ENCODE data around the gene TALDO1.
A peak's percentile ranks its signal among the peaks of the same experiment; 100 is the strongest.

Gene TALDO1

DNA sequence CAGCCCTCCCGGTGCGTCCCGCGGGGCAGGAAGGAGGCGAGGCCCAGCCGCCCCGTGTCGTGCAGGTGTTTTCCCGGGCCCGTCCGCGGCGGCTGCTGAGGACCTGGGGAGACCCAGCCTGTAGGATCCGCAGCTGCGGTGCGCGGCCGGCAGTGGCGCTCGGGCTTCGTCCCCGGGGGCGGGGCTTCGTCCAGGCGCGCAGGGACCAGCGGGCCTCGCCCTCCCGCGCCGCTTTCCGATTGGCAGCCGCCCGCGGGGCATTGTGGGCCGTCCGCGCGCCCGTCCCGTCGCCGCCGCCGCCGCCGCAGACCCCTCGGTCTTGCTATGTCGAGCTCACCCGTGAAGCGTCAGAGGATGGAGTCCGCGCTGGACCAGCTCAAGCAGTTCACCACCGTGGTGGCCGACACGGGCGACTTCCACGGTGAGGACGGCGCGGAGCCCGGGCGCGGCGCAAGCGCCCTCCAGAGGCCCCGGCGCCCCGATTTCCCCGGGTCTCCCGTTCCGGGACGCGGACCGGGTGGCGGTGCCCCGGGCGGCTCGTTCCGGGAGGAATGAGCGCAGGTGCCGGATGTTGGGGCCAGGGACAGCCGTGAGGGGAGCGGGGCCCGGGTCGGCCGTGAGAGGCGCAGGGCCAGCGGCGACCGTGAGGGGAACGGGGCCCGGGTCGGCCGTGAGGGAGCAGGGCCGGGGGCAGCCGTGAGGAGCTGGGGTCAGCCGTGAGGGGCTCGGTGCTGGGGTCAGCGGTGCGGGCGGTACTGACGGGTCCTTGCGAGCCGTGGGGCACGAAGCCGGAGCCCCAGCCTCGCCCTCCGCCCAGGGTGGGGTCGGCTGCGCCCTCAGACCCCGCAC is at the start of gene TALDO1:
TALDO1 (plus strand) TSS at position 307 of the 849 bp plus-strand sequence; CDS start at position 325, 18 bp downstream.
- DNase-seq (ENCODE audit: low read depth), result peak; percentile 78

DNA sequence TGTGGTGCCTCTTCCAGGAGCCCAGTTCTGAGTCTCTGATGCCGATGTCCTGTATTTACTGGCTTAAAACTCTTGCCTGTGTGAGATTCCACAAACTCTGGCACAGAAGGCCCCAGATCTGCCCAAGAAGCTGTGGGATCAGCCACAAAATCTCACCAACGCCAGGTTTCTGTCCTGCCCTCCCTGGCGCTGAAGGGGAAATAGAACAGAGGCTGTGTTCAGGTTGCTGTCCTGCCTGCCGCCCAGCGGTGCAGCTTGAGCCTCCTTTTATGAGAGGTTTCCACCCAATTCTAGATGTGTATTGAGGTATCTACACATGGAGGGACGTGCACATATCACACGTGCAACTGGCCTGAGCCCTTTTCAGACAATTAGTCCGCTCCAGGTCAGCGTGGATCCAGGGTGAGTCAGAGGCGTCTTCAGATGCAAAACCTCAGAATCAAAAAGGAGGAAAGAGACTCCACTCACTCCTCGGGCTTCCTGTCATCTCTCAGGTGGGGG is 49.4 kb upstream of the TALDO1 start:
- DNase-seq (ENCODE audit: low read depth), result no peak

DNA sequence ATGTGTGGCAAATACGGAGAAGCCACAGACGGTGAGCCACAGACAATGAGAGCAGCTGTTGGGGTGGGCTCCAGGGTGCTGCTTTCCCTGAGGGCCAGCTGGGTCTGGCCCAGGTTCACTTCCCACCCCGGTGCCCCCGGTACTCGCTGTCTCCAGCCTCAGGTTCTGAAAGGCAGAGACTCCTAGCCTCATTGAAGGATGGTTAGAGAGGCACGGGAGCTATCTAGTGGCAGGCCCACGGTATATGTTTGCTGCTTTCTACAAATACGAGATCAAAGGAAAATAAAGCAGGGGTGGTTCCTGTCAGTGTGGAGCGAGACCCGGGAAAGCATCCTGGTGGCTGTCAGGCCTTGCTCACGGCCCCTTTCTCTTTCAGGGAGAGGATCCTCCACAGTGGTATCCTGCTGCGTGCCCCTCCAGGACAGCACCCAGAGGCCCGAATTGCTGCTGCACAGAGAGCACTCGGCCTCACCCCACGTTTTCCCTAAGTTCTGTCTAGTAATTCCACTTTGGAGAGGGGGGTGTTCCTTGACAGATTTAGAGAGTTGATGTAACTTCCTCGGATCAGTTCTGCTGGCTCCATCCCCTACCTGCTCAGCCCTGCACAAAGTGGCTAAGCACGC is 48.7 kb upstream of the TALDO1 start:
- no peak for DNase-seq (ENCODE audit: low read depth)

DNA sequence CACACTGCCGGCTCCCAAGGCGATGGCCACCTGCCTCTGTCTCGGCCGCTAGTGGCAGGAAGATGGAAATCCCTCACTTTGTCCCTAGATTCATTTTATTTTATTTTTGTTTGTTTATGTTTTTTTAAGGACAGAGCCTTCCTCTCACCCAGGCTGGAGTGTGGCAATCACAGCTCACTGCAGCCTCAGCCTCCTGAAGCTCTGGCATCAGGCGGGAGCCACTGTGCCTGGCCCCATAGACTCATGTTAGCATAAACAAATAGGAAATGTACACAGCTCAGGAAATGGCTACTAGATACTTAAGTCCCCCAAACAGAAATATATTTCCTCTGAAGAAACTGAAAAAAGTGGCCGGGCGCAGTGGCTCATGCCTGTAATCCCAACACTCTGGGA is 48.2 kb upstream of the TALDO1 start:
- DNase-seq (ENCODE audit: low read depth), result no peak

DNA sequence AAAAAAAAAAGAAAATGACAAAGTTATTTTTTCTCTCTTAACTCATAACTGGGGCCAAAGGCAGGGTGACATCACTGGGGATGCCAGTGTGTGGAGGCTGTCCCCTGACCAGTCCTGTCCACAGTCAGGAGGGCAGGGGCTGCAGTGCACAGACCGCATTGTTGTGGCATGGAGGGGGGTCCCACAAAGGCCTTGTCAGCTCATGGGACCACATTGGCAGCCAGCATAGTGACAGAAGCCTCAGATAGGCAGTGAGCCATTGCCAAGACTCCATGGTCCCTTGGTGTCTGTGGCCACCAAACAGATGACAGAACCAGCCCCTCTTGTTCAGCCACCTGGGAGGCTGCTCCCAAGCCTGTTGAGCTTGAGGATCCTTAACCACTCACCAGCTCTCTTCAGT is 47.5 kb upstream of the TALDO1 start:
- DNase-seq (ENCODE audit: low read depth), result no peak

DNA sequence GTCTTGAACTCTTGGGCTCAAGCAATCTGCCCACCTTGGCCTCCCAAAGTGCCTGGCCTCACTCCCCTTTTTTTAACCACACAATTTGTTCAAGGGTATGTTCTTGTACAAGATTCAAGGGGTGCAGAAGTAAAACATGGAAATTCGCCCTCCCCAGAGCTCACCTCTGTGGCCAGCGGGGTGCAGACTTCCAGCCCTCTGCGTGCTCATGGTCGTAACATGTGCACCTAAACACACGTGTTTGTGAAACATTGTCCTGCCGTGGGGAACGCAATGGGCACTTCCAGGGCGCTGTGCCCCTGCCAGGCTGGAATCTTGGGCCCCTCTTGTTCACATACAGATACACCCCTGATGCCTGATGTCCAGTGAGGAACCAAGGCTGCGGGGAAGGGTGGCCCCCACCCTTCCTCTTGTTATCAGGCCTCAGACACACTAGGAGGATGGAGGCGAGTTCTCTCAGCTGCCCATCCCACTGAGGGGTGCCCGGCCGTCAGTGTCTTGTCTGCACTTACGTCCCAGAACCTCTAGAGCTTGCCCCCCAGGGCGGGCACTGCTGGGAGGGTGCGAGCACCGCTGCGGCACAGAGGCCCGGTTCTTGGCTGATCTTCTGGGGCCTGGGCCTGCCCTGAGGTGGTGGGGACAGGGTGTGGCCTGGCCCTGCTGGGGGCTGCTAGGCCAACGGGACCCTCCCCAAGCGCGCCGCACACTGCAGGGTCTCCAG is 45.4 kb upstream of the TALDO1 start:
- DNase-seq (ENCODE audit: low read depth), result no peak

DNA sequence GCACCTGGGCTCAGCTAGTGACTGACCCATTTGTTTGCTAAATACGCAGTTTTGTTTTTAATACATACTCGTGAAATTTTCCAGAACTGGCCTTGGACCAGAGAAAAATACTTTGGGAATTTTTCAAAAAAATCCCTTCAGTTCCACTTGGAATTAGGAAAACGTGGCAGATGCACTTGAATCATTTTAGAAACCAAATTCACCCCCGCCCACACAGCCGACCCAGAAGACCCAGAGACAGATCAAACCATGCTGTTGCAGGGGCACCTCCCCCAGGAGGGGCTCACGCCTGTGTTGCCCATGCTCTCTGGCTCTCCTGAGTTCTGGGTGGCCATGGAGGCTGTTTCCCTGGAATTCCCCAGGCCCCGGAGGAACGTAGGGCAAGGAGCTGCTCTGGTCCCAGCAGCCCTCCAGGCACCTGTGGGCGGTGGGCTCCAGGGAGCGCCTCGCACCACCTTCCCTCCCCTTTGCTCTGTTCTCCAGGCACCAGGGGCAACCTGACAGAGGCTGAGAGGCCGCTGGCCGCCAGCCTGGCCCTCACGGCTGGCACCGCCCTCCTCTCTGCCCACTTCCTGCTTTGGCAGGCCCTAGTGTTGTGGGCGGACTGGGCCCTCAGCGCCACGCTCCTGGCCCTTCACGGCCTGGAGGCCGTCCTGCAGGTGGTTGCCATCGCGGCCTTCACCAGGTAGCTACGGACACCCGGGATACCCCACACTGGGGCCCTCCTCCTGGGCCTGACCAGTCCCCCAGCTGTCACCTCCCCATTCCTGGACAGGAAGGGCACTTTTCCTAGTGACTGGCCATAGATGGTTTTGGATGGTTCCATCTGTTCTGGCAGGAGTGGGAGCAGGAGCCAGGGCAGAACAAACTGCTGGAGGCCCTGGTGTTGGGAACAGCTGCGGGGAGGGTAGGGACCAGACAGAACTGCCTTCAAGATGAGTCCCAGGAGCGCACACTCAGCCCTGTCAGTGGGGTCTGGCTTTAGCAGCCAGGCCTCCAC is 44.5 kb upstream of the TALDO1 start:
- no peak for DNase-seq (ENCODE audit: low read depth)

DNA sequence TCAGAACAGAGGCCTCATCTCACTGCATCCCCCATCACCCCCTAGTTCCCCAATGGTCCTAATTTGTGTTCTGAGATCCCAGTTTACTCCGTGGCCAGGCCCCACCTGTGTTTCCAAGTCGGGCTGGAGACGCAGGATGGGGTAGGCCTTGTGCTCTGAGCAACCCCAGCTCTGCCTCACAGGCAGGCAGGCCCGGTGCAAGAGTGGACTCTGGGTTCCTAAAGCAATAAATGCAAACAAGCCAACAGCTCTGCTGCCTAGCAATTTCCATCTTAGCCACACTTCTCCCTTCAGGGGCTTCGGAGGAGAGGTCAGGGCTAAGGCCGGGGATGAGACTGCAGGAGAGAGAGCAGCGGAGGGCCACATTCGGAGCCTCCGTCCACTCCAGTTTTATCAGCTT is 43.8 kb upstream of the TALDO1 start:
- no peak for DNase-seq (ENCODE audit: low read depth)

DNA sequence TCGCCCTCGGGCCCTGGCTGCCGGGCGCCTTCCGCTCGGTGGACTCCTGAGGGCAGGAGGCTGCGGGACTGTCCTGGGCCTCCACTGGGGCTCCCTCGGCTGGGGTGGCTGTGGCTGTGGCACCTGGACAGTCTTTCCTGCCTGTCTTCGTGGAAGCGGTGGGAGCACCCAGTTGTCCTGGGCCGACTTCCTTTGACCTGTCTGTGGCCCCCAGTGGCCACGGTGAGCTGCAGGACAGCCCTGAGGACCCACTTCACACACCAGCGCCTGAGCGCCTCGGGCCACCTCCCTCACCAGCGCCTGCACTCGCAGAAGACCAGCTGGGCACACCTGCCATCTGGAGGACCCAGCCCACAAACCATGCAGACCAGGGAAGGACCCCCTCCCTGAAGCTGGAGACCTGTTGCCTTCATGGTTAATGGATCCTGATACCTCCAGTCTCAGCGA is 43.0 kb upstream of the TALDO1 start:
- DNase-seq (ENCODE audit: low read depth), result no peak

DNA sequence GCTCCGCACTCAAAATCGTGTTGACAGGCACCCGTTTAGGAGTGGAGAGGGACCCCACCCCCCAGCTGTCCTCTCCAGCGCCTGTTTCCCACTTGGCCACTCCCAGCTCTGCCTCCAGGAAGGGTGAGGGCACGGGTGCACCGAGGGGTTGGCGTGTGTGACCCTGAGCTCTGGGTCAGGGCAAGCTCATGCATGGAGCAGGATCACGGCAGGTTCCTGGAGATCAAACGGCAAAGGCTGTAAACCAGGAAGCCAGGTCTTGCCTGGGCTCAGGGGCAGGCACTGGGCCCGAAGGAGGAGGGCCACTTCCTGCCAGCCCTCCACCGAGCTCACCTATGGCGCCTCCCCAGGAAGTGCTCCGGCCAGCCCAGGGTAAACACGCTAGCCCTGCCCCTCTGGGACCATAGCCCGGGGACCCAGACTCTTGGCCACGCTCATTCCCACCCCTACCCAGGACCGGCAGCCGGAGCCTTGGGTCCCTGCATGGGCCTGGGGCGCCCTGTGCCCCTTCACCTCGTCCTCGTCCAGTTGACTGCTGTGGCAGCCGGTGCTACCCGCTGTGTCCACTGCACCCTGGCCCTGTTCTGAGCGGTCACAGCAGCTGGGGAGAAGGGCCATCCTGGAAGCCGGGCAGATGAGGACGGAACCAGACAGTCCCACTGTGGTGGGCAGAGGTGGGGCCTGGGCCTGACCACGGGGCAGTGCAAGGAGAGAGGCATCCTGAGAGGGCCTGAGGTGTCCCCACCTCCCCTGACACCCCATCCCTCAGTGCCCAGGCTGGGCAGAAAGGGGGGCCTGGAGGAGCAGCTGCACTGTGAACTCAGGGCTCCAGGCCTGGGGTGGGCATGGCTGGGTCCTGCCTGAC is 42.3 kb upstream of the TALDO1 start:
- no peak for DNase-seq (ENCODE audit: low read depth)

DNA sequence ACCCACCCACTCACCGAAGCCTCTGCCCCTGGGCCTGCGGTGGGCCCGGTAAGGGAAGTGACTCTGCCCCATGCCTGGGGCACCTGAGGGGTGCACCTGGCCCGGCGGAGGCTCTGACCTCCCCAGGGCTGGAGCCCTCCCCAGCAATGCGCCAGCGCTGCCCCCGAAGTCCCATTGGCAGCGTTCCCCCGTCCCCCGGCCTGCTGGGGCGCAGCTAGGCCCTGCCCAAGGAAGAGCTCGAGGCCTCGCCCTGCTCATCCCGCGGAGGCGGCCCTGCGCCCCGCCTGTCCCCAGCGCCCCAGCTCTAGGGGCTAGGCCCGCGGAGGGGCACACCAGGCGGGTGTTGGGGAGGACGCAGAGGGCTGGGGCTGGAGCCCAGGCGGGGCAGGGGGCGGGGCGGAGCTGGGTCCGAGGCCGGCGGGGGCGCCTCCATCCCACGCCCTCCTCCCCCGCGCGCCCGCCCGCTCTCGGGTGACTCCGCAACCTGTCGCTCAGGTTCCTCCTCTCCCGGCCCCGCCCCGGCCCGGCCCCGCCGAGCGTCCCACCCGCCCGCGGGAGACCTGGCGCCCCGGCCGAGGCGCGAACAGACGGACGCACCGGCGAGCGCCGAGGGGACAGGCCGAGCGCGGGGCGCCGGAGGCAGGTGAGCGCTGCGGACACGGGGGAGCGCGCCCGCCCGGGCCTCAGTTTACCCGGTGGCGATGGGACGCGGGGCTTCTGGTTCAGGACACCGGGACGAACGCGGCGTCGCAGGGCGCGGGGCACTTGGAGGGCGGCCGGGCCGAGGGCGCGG is 41.4 kb upstream of the TALDO1 start, which contains the start of gene EPS8L2:
EPS8L2 (plus strand) TSS at position 586 of the 793 bp plus-strand sequence. CDS start 3,177 bp downstream, outside the sequence.
- no peak for DNase-seq (ENCODE audit: low read depth)

DNA sequence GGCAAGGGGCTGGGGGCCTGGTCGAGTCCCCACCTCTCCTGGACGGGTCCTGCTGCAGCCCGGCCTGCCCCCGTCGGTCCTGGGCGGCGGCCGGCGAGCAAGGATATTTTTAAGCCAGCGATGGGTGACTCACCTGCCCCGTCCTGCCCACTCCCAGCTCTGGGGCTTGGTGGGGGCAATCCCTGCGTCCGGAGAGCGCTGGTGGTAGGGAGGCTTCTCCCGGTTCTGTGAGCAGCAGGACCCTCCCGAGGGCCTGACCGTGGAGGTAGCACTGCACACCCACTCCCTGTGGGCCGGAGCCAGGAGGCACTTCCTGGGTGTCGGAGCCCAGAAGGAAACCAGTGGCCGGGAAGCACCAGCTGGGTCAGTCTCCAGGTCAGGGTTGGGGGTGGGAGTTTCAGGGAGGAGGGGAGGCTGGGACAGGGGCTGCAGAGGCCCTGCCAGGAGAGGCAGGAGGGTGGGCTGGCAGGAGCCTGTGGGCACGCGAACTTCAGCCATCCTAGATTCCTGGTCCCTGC is 40.8 kb upstream of the TALDO1 start:
- no peak for DNase-seq (ENCODE audit: low read depth)

DNA sequence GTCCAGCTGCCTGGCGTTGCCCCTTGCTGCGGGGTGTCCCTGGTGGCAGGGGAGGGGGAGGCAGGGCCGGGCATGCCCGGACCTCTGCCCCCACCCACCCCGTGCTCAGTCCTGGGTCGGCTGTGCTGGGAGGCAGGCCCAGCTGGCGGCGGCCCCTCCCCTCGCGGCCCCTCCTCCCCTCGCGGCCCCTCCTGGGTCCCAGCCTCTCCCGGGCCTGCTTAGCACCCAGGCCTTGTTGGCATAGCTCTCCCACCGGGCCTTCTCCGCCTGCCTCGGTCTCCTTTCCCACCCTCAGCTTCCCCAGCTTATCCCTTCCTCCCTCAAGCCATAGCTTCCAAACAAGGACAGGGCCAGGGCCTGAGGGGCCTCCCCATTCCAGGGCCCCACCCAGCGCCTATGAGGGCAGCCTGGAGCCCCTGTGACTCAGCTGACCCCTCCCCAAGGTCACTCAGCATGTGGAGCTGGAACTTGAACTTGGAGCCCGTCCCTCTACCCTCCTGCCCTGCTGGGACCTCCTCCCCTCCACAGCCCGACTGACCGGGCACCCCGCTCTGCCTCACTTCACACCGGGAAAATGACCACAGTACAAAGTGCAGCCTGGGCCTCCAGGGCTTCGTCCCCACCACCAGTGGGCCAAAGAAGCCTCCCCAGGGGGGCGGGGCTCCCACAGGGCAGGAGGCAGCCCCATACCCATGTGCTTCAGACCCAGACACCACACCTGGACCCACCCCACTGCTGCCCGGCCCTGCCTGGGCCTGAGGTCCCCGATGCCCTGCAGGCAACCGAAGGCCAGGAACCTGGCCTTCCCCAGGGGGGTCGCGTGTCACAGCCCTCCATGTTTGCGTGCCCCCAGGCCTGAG is 40.1 kb upstream of the TALDO1 start:
- no peak for DNase-seq (ENCODE audit: low read depth)

DNA sequence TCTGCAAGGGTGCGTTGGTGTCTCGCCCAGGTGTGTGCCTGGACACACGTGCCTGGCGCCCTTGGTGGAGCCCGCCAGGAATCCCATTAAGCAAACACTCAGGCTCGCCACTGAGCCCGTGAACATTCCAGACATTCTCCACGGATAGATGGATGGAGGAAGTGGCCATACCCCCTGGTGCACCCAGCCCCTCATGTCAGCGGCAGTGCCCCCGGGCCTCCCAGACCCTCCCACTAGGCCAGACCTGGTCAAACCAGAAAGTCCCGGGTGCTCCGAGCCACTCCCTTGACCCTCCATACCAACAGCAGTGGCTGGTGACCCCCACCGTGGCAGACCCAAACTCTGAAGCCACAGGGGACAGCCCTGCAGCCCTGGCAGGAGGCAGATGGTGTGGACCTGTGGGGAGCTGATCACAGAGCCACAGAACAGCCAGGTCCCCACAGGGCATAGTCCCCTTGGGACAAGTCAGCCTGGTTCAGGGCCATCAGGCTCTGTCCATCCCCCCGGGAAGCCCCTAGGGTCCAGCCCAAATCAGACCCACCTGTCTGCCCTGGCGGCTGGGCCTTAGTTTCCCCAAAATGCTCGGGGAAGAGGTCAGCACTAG is 39.3 kb upstream of the TALDO1 start:
- DNase-seq (ENCODE audit: low read depth), result no peak

DNA sequence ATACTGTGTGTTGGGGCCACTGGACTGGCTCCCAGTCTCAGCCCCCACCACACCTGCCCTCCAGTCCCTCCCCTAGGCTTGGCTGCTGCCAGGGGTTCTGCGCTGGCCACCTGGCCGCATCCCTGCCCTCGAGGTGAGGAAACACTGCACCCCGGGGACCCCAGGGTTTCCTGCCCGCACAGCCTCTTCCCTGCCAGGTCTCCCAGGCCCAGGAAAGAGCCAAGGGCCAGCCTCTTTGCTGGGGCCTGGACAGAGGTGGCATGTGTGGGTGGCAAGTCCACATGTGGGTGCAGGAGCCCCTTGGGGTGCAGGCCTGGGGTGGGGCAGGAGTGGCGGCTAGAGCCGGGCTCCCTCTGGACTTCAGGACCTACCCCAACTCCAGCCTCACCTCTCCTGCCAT is 38.8 kb upstream of the TALDO1 start:
- DNase-seq (ENCODE audit: low read depth), result no peak

DNA sequence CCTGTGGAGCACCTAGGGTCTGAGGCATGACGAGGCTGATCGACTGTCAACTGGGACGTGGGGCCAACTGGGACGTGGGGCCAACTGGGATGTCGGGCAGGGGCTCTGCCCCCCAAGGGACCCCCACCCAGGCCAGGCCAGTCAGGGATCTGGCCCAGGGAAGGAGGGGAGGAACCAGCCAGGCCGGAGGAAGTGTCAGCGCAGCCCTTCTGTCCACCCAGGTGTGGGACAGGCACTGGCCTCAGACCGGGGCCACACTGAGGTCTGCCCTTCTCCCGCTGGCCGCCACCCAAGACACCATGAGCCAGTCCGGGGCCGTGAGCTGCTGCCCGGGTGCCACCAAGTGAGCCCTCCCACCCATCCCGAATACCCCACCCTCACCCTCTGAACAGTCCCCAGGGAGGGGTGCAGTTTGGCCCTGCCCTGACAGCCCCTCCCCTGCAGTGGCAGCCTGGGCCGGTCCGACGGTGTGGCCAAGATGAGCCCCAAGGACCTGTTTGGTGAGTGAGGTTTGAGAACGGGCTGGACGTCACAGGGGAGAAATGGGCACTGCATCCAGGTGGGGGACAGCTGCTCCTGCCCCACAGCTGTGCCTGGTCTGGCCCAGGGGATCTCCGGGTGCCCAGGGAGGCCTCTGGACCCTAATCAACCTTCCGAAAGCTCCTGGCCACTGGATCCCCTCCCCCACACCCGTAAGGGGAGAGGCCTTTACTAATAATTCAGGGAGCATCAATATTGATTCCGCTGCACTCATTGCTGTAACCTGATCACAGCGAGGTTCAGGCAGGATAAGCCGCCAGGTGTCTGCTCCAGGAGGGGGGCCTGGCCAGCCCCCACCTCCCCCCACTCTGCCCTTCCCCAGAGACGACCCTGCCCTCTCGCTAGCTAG is 37.9 kb upstream of the TALDO1 start:
- DNase-seq (ENCODE audit: low read depth), result no peak

DNA sequence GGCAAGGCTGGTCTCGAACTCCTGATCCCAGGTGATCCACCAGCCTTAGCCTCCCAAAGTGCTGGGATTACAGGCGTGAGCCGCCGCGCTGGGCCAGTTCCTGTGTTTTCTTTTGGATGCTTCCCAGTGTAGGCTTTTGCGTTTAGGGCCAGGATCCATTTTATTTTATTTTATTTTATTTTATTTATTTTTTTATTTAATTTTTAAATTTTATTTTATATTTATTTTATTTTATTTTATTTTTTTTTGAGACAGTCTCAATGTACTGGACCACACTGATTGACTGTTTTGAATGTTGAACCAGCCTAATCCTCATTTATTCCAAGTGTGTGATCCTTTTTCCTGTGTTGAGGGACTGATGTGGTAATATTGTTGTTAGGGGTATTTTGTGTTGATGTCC is 32.8 kb upstream of the TALDO1 start:
- DNase-seq (ENCODE audit: low read depth), result no peak
